GM12878 (cell line): ENCODE results near the gene AIP. TPM values are rescaled to one million over a fixed set of nuclear protein-coding genes. Genes with fewer than 3 reads are reported as not detected.

Experiments used
- ATAC-seq: fragments of 200-7000 bp; cut with Tn5 transposase; 3 replicates; pipeline ENCODE4 v1.9.1; 2020; ENCODE audit warnings: mild to moderate bottlenecking, moderate library complexity
- BruUV-seq: library from RNA; stranded (reverse); fragments of 400-500 nt; replicated peaks from 2 replicates; lab custom pipeline; 2021; lab: Mats Ljungman, UMichigan
- CTCF ChIA-PET: fragments of 300-600 bp; sonication (Branson Sonifier 250); formaldehyde crosslinking; extraction: SDS; loops from one replicate; lab custom pipeline; 2021; ENCODE audit warnings: inconsistent platforms; lab: Yijun Ruan, JAX
- POLR2A ChIA-PET: fragments of 350-600 bp; formaldehyde crosslinking; extraction: SDS; loops from one replicate; lab custom pipeline; 2021; ENCODE audit warnings: inconsistent platforms; lab: Charles Lee
- RAD21 ChIA-PET: fragments of 300-600 bp; sonication (Branson Sonifier 250); formaldehyde crosslinking; loops from one replicate; lab custom pipeline; 2023; ENCODE audit warnings: antibody characterized with exemption; ENCODE audit not compliant: unreplicated experiment; lab: Charles Lee
- SMC1A ChIA-PET: fragments of 300-600 bp; sonication (Branson Sonifier 250); formaldehyde crosslinking; loops from one replicate; lab custom pipeline; 2023; ENCODE audit not compliant: unreplicated experiment, uncharacterized antibody; lab: Charles Lee
- DNase-seq: peaks from one replicate; pipeline ENCODE4 v3.0.0-alpha.2; 2011; ENCODE audit warnings: low read depth, low spot score
- FAIRE-seq: peaks from 3 replicates; lab custom pipeline; 2011; peaks lifted over from hg19 to GRCh38; lab: Jason Lieb, UNC
- H2AFZ ChIP-seq: 2 replicates; pipeline ENCODE4 v1.6.0; 2011; ENCODE audit warnings: low read depth, low read length, control low read depth; ENCODE audit not compliant: control insufficient read depth
- H3K27ac ChIP-seq: 2 replicates; pipeline ENCODE4 v1.5.1; 2011; ENCODE audit warnings: control low read depth; ENCODE audit not compliant: control insufficient read depth, insufficient read depth
- H3K27me3 ChIP-seq, 2 experiments: replicated peaks in 1 of 2; 2 replicates each; pipeline versions ENCODE4 v1.6.0 to v1.6.1; 2011; ENCODE audit warnings: low read length in 1 of 2; ENCODE audit not compliant: control insufficient read depth in 2 of 2, insufficient read depth in 2 of 2
- H3K36me3 ChIP-seq, 2 experiments: 2 replicates each; pipeline ENCODE4 v1.5.1; 2011; ENCODE audit warnings: low read length in 1 of 2; ENCODE audit not compliant: control insufficient read depth in 2 of 2, insufficient read depth in 2 of 2
- H3K4me1 ChIP-seq: 2 replicates; pipeline ENCODE4 v1.6.1; 2011; ENCODE audit warnings: mild to moderate bottlenecking, low read length, moderate library complexity, mixed read lengths; ENCODE audit not compliant: control insufficient read depth, insufficient read depth
- H3K4me2 ChIP-seq: 2 replicates; pipeline ENCODE4 v1.6.0; 2011; ENCODE audit warnings: control low read depth; ENCODE audit not compliant: control insufficient read depth, insufficient read depth
- H3K4me3 ChIP-seq: fragments of 200-600 bp; sonication (generic); 2 replicates; pipeline ENCODE4 v1.5.1; 2016
- H3K79me2 ChIP-seq: 2 replicates; pipeline ENCODE4 v1.6.0; 2011; ENCODE audit warnings: low read length; ENCODE audit not compliant: control insufficient read depth, insufficient read depth
- H3K9ac ChIP-seq: 2 replicates; pipeline ENCODE4 v1.8.0; 2011; ENCODE audit warnings: low read length, control low read depth, mixed read lengths; ENCODE audit not compliant: control insufficient read depth, insufficient read depth
- H3K9me3 ChIP-seq: replicated peaks from 3 replicates; pipeline ENCODE4 v1.5.1; 2011; ENCODE audit warnings: mild to moderate bottlenecking, low read length; ENCODE audit not compliant: control insufficient read depth, insufficient read depth
- H4K20me1 ChIP-seq: 2 replicates; pipeline ENCODE4 v1.6.0; 2011; ENCODE audit not compliant: control insufficient read depth, insufficient read depth
- BACH1 ChIP-seq: fragments of 450-650 bp; IDR thresholded peaks from 2 replicates; pipeline ENCODE4 v1.6.1; 2017; ENCODE audit warnings: mild to moderate bottlenecking, borderline replicate concordance
- CHD4 ChIP-seq: fragments of 200-600 bp; sonication (generic); IDR thresholded peaks from 2 replicates; pipeline ENCODE4 v1.6.1; 2016; ENCODE audit warnings: mild to moderate bottlenecking
- GATAD2B ChIP-seq: fragments of 450-650 bp; conservative IDR thresholded peaks from 2 replicates; pipeline ENCODE4 v1.6.1; 2017; ENCODE audit warnings: low read depth, mild to moderate bottlenecking, moderate library complexity
- MYB ChIP-seq: fragments of 150-350 bp; IDR thresholded peaks from 2 replicates; pipeline ENCODE4 v1.6.1; 2014; ENCODE audit warnings: mild to moderate bottlenecking, low read depth, low read length, borderline replicate concordance
- NFIC ChIP-seq: IDR thresholded peaks from 2 replicates; pipeline ENCODE4 v1.6.1; 2012; ENCODE audit warnings: low read depth, mild to moderate bottlenecking, inconsistent platforms, low read length, moderate library complexity
- NR2F1 ChIP-seq: fragments of 450-650 bp; conservative IDR thresholded peaks from 2 replicates; pipeline ENCODE4 v1.6.1; 2017; ENCODE audit warnings: mild to moderate bottlenecking
- PAX5 ChIP-seq: IDR thresholded peaks from 2 replicates; pipeline ENCODE4 v1.6.1; 2011; ENCODE audit warnings: low read depth, low read length, borderline replicate concordance
- POLR2A ChIP-seq: IDR thresholded peaks from 2 replicates; pipeline ENCODE4 v1.6.1; 2011; ENCODE audit warnings: low read depth, mild to moderate bottlenecking, low read length
- RFX5 ChIP-seq: IDR thresholded peaks from 2 replicates; pipeline ENCODE4 v1.6.1; 2011; ENCODE audit warnings: low read depth, low read length, improper control_type of control experiment
- SIN3A ChIP-seq: IDR thresholded peaks from 2 replicates; pipeline ENCODE4 v1.6.1; 2012; ENCODE audit warnings: low read depth, low read length, improper control_type of control experiment
- SMAD5 ChIP-seq: IDR thresholded peaks from 2 replicates; pipeline ENCODE4 v1.6.1; 2016; ENCODE audit warnings: antibody characterized with exemption, low read depth
- SMARCA5 ChIP-seq: fragments of 450-650 bp; IDR thresholded peaks from 2 replicates; pipeline ENCODE4 v1.6.1; 2017; ENCODE audit warnings: mild to moderate bottlenecking
- SP1 ChIP-seq: IDR thresholded peaks from one replicate; pipeline ENCODE4 v1.6.1; 2011; ENCODE audit warnings: low read depth, low read length
- ZBED1 ChIP-seq: IDR thresholded peaks from 2 replicates; pipeline ENCODE4 v1.6.1; 2016; ENCODE audit warnings: borderline replicate concordance
- WGBS: methylation state at CpG from one replicate; pipeline ENCODE4 v1.1.6; 2016; ENCODE audit warnings: low lambda C conversion rate; ENCODE audit not compliant: insufficient replicate concordance, insufficient coverage; ENCODE audit errors: missing lambda C conversion rate; 5-methylcytosine and 5-hydroxymethylcytosine counted together
- in situ Hi-C: fragments of 300-500 bp; cut with MboI; formaldehyde crosslinking; loops from 9 replicates; pipeline ENCODE4 v1.14.3; 2018; ENCODE audit warnings: mixed read lengths
- intact Hi-C: fragments of 100-400 bp; cut with micrococcal nuclease; formaldehyde crosslinking; loops from one replicate; pipeline ENCODE4 v1.14.2; 2022; ENCODE audit not compliant: unreplicated experiment
- polyA plus RNA-seq, 11 experiments: library from polyadenylated mRNA; depleted of rRNA in 4 of 11; unstranded in 6 of 11; stranded (reverse) in 5 of 11; fragments of >200 nt; fragmentation: Nextera tagmentation in 4 of 11; fragmentation: Illumina TruSeq in 1 of 11; extraction: Ambion mirVana in 4 of 11; extraction: Trizol in 1 of 11; gene quantifications; 1 replicate in 1 of 11; 2 replicates in 10 of 11; pipeline versions ENCODE4 v1.2.1 to v1.2.3, GENCODE V29; 2011 to 2016; ENCODE audit warnings: inconsistent platforms in 2 of 11, missing spikeins in 2 of 11, low read depth in 1 of 11
- total RNA-seq, 4 experiments: library from RNA; depleted of rRNA in 3 of 4; stranded (reverse); fragments of >200 nt in 3 of 4; fragmentation: Illumina TruSeq in 1 of 4; extraction: Trizol in 1 of 4; gene quantifications; 2 replicates each; pipeline versions ENCODE4 v1.2.1 to v1.2.3, GENCODE V29; 2013 to 2021
- TF ChIP-seq, protein P1 (sequence below): fragments of 150-350 bp; IDR thresholded peaks from 2 replicates; pipeline ENCODE4 v1.6.1; 2014; ENCODE audit warnings: mild to moderate bottlenecking, low read depth, low read length

AIP gene
- total and polyA plus RNA-seq, 10 of the 15 experiments (the other 5 are each of a cell fraction or from before 2014, with no cell fraction given): 12.6 to 164 (median 104) TPM

DNA sequence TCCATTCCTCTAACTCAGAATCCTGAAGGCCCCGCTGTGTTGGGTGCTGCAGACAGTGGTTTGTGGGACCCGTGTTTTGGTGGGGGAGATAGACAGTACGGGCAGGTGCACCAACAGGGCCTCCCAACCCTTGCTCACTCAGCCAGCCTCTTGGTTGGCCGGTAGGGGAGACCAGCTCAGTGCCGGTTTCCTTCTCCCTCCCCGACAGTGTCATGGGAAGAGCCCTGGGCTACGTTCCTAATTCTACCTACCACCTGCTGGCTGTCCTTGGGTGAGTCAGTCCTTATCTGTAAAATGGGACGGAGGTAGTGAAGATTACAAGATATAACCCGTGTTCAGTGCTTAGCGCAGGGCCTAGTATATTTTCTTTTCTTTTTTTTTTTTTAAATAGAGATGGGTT is 19.6 kb upstream of the AIP start:
- POLR2A ChIA-PET: interaction anchor here (0.6 to 6.3 kb wide), 3 partner anchors 20 to 35 kb away, joined by 3 to 50 read pairs (median 4); partner anchors contain the start of genes CORO1B, PTPRCAP and RPS6KB2

DNA sequence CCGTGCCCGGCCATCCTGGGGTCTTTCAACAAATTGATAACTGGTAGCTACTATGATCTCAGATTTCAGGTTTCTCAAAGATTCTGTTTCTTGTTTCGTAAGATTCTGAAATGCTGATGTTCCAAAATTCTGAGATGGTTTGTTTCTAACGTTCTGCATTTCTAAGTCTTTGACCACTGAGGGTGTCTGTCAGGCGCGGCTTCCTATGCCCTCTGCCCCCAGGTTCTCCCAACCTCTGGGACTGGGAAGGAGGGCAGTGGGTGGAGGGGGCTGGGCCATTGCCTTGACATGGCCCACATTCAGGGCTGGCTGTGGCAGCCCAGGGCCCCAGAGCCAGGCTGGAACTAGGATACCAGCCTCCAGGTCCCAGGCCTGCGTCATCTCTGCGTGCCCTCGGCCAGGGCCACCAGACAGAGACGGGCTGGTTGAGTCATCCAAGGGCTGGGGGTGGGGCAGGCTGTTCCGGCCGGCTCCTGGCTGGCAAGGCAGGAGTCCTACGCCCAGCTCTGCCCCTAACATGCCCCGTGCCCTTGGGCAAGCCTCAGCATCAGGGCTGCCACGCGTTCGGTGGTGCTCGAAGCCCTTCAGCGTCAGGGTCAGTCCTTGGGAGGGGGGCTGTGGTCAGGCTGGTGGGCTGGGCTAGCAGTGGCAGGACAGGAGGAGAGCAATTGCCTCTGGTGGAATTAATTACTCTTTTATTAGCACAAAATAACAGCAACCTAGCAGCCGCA is 19.0 kb upstream of the AIP start:
- peaks cover 41% of the 10 kb centered on the region for H3K4me1 ChIP-seq

More for the DNA sequence above, 19.6 kb upstream of the AIP start:
- FAIRE-seq: no peak
- no peak for ATAC-seq
- no peak overlapping the region for H3K4me2 ChIP-seq
- peaks cover 8% of the 10 kb centered on the region for H3K79me2 ChIP-seq
- no peaks in the 10 kb centered on the region for H3K27me3 ChIP-seq
- no peaks in the 10 kb centered on the region for H3K9me3 ChIP-seq
- peaks cover 43% of the 10 kb centered on the region for H3K4me1 ChIP-seq
- intact Hi-C loops (no loop called here), in situ Hi-C loops (no loop called here)
- no peak overlapping the region for H3K4me3 ChIP-seq
- SMC1A ChIA-PET: no interaction called here
- no peak overlapping the region for H2AFZ ChIP-seq
- no peaks in the 10 kb centered on the region; a peak in 1 of 4 replicates for H3K36me3 ChIP-seq
- H4K20me1 ChIP-seq: no peaks in the 10 kb centered on the region
- BruUV-seq: no TSS peak
- TF ChIP-seq RFX5 (no peak), NR2F1 (no peak), SMAD5 (no peak), SP1 (no peak), PAX5 (no peak), CHD4 (no peak), MYB (no peak)
- CTCF ChIA-PET: interaction anchor here (0.6 to 1.4 kb wide), 2 partner anchors 14 to 62 kb away, joined by 3 read pairs; no protein-coding TSS in a partner anchor
- RAD21 ChIA-PET: interaction anchor here (0.7 to 1.4 kb wide), 2 partner anchors 25 to 42 kb away, joined by 3 read pairs; partner anchors contain the start of genes PITPNM1 and PTPRCAP
- no peak for DNase-seq
- WGBS: 96% methylated on average over 10 of the region's 10 CpGs
- no peak overlapping the region for H3K9ac ChIP-seq
- H3K27ac ChIP-seq: no peak overlapping the region

More for the DNA sequence above, 19.0 kb upstream of the AIP start:
- Histone ChIP-seq H3K9ac (peak overlapping the region; percentile 64; the same call in 1 of the 2 replicates), H3K4me2 (peak overlapping the region; percentile 97), H4K20me1 (no peaks in the 10 kb centered on the region), H3K36me3 (no peaks in the 10 kb centered on the region; a peak in 1 of 4 replicates), H2AFZ (peak overlapping the region; percentile 79; the same call in 1 of the 2 replicates), H3K27me3 (no peaks in the 10 kb centered on the region), H3K4me3 (peak overlapping the region; percentile 74), H3K9me3 (no peaks in the 10 kb centered on the region)
- in situ Hi-C loops: no loop called here
- intact Hi-C loops: no loop called here
- ATAC-seq: no peak
- ChIA-PET CTCF (interaction anchor here (0.6 to 1.4 kb wide), 2 partner anchors 14 to 63 kb away, joined by 3 read pairs; no protein-coding TSS in a partner anchor), RAD21 (interaction anchor here (1.4 kb wide), 1 partner anchor 26 kb away, joined by 3 read pairs; the partner anchor contains the start of gene PTPRCAP), SMC1A (no interaction called here)
- WGBS: 51% methylated on average over 20 of the region's 20 CpGs
- TF ChIP-seq SMARCA5: 0 out of 2 replicates have a peak, but pooled peaks have one; percentile 12
- TF ChIP-seq, protein P1, sequence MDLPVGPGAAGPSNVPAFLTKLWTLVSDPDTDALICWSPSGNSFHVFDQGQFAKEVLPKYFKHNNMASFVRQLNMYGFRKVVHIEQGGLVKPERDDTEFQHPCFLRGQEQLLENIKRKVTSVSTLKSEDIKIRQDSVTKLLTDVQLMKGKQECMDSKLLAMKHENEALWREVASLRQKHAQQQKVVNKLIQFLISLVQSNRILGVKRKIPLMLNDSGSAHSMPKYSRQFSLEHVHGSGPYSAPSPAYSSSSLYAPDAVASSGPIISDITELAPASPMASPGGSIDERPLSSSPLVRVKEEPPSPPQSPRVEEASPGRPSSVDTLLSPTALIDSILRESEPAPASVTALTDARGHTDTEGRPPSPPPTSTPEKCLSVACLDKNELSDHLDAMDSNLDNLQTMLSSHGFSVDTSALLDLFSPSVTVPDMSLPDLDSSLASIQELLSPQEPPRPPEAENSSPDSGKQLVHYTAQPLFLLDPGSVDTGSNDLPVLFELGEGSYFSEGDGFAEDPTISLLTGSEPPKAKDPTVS: no peak
- no peak for TF ChIP-seq NFIC
- 0 out of 2 replicates have a peak, but pooled peaks have one; percentile 10 for TF ChIP-seq BACH1
- no peak for TF ChIP-seq ZBED1
- TF ChIP-seq SMAD5: no peak
- TF ChIP-seq GATAD2B: 0 out of 2 replicates have a peak, but pooled peaks have one; percentile 15
- peak; percentile 56 for TF ChIP-seq POLR2A
- 0 out of 2 replicates have a peak, but pooled peaks have one; percentile 4 for TF ChIP-seq SIN3A
- TF ChIP-seq, all 136 proteins: peak for 5
- POLR2A ChIA-PET: interaction anchor here (0.6 to 6.3 kb wide), 4 partner anchors 21 to 61 kb away, joined by 3 to 50 read pairs (median 22); partner anchors contain the start of genes CORO1B, PPP1CA, PTPRCAP and RPS6KB2
- DNase-seq (no peak), FAIRE-seq (no peak)
- Histone ChIP-seq H3K27ac (peak overlapping the region; percentile 77), H3K79me2 (peaks cover 14% of the 10 kb centered on the region)
- BruUV-seq: no TSS peak
